IPS-11a (cell line): ENCODE results near the gene NCEH1.

Experiments used
- H3K4me3 ChIP-seq: one replicate; pipeline ENCODE4 v1.5.1; 2013; ENCODE audit warnings: low read depth, low read length, control low read depth

The NCEH1 gene

DNA sequence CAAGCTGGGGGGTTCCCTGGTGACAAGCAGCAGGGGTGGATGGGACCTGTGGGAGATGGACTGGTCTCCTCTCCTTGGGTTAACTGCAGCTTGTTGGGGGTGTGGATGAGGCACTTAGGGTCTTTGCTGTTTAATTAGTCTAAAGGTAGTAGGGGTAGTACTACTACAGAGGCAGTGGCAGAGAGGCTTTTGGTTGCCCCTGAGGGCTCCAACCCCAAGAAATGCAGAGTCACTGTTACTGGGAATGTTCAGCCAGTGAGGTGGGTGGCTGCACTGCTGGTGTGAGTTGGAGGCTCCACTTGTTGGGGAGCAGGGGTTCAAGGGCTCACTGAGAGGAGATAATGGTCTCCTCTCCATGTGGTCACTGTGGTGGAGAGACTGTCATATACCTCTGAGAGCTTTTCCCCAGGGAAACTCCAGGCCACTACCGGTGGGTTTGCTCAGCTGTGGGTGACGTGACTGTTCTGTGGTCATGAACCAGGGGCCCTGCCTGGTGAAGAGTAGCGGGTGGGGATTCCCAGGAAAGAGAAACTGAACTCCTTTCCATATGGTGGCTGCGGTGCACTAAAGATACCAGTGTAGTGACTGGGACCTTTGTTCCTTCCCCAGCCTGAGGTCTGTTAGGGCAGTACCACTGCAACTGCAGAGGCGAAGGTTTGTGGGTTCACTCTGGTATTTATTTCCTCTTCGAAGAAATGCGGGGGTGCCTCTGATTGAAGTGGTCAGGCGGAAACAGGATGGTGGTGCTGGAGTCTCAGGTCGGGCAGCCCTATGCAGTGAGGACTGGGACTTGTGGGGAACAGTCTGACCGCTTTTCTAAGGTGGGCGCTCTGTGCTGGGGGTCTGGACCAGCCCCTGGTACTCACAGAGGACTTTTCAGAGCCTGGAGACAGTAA is 118.7 kb downstream of the NCEH1 start:
- no peak overlapping the region for H3K4me3 ChIP-seq

DNA sequence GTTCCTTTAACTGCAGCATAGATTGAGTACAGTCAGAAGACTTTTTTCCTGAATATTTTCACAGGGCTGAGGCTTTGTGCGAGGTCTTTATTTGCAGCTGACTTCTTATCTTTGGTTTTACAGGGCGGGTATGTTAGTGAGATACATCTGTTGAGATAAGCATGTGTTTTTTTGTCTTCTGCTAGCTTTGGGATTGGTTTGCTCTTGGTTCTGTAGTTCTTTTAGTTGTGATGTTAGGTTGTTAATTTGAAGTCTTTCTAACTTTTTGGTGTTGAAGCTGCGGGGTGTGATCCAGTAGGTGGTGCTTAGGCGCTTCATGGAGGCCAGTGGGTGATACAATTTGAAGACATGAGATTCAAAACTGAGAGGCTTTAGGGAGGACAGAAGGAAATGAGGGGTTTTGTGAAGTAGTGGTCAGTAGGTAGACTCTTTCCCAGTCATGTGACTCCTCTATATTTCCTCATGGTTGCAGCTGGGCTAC is 119.7 kb downstream of the NCEH1 start:
- H3K4me3 ChIP-seq: no peak overlapping the region

DNA sequence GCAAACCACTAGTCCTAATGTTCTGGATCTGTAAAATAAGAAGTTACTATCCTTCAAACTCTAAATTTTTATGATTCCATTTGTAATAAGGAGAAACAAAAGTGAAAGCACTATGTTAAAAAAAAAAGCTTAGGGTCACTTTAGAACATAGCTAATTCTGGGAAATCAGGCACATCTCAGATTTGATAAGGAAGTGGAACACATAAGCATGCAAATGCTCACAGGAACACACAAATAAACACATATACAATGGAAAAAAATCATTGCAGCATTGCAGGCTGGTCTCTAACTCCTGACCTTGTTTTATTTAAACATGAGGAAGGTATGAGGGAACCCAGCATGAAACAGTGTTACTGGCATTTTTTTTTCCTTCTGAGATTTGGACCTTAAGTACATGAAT is 124.4 kb downstream of the NCEH1 start:
- H3K4me3 ChIP-seq: no peak overlapping the region

DNA sequence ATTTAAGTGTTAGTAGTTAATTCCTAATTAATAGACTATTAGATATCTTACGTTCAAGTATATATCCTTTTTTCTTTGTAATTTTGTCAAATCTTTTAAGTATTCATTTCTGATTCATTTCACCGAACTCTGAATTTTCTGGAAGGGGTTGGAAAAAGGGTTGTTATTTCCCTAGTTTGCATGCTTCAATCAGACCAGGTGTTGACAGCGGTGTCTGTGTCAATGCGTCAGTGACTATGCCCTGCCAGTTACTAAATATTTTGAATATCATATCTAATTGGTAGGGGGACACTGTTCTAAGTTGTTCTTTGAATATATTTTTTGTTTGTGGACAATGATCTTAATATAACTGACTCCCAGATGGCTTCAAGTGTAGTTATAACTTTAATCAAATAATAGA is 124.9 kb downstream of the NCEH1 start:
- H3K4me3 ChIP-seq: no peak overlapping the region

DNA sequence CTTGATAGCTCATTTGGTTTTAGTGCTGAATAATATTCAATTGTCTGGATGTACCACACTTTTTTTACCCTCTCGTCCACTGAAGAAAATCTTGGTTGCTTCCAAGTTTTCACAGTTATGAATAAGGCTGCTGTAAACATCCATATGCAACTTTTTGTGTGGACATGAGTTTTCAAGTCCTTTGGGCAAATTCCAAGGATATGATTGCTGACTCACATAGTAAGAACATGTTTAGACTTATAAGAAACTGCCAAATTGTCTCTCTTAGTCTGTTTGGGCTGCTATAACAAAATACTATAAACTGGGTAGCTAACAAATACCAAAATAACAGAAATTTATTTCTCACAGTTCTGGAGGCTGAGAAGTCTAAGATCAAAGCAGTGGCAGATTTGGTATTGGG is 128.2 kb downstream of the NCEH1 start:
- H3K4me3 ChIP-seq: no peak overlapping the region

DNA sequence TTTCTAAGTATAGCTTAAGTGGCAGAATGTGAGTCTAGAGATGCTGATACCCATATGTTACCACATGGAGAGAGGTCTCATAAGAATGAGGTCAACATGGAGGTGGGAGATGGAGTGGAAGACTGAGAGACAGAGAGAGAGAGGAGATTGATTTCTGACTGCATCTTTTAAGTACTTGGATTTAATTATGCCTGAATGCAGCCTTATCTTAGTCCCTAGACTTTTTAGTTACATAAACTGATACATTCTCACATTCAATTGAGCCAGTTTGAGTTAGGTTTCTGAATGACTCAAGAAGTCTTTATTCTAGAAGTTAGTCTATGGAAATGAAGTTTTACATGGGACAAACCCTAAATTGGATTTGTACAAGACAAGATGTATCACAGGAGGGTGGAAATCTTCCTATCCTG is 129.1 kb downstream of the NCEH1 start:
- no peak overlapping the region for H3K4me3 ChIP-seq

DNA sequence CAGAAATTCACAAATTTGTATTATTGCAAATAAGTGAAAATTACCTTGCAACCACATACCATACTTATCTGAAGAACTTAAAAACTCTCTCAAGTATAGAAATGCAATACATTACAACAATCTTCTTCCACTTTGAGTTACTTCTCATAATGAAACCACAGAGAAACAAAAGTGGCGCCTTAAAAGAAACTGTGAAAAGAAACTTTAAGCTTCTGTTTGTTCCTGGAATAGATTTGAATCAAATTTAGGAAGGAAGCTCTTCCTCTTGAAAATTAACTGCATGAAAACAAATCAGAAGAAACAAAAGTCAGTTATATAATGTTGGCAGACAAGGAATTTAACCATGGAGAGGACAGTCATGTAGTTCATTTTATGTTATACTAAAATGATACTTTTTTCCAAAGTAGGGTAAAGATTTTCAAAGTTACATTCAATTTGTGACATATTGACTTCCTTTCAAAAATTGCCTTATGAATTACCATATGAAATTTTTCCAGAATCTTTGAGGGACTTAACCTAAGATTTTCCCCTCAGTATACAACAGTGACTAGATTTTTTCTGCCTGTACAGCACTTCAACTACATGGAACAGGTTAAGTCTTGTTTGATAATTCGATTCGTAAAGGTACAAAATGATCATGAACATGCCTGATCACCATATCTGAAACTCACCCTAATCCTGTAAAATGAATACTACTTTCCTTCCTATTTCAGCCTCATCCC is 130.0 kb downstream of the NCEH1 start:
- H3K4me3 ChIP-seq: no peak overlapping the region
